OCI-LY7 (cell line): ENCODE data around the gene DPEP3. TPM values are rescaled to one million over a fixed set of nuclear protein-coding genes. Genes with fewer than 3 reads are reported as not detected.
"Not testable (repeated sequence)": the region's sequence is repeated elsewhere in the genome, so short reads cannot be mapped to it uniquely, and the experiment has no call there.

Experiments used
- BruUV-seq: library from RNA; stranded (reverse); fragments of 400-500 nt; replicated peaks from 2 replicates; lab custom pipeline; 2021; lab: Mats Ljungman, UMichigan
- CTCF ChIA-PET: fragments of 300-600 bp; sonication (Branson Sonifier 250); formaldehyde crosslinking; loops from one replicate; lab custom pipeline; 2022; ENCODE audit warnings: antibody characterized with exemption; ENCODE audit not compliant: unreplicated experiment; lab: Charles Lee
- POLR2A ChIA-PET: fragments of 300-600 bp; sonication (Branson Sonifier 250); formaldehyde crosslinking; loops from one replicate; lab custom pipeline; 2022; ENCODE audit warnings: antibody characterized with exemption; lab: Charles Lee
- DNase-seq: peaks from one replicate; pipeline ENCODE4 v3.0.0-alpha.2; 2015; ENCODE audit warnings: low spot score
- H2AFZ ChIP-seq: fragments of 200-600 bp; sonication (generic), shearing (Covaris generic); 2 replicates; pipeline ENCODE4 v1.6.1; 2014; ENCODE audit warnings: mild to moderate bottlenecking, antibody characterized with exemption, low read length, moderate library complexity
- H3K27ac ChIP-seq: fragments of 200-600 bp; sonication (generic); 2 replicates; pipeline ENCODE4 v1.5.1; 2014; ENCODE audit warnings: mixed run types, low read depth, mild to moderate bottlenecking, moderate library complexity, low read length, inconsistent platforms; ENCODE audit not compliant: poor library complexity, severe bottlenecking
- H3K36me3 ChIP-seq: fragments of 200-600 bp; sonication (generic); 2 replicates; pipeline ENCODE4 v1.6.1; 2014; ENCODE audit warnings: mild to moderate bottlenecking, antibody characterized with exemption, low read length, moderate library complexity, mixed read lengths; ENCODE audit not compliant: insufficient read depth
- H3K4me1 ChIP-seq: fragments of 200-600 bp; sonication (generic); 2 replicates; pipeline ENCODE4 v1.5.1; 2014; ENCODE audit warnings: mild to moderate bottlenecking, low read length; ENCODE audit not compliant: insufficient read depth, poor library complexity, severe bottlenecking
- H3K4me2 ChIP-seq: fragments of 200-600 bp; sonication (generic); 2 replicates; pipeline ENCODE4 v1.6.1; 2014; ENCODE audit warnings: mild to moderate bottlenecking, low read length
- H3K4me3 ChIP-seq: fragments of 200-600 bp; sonication (generic); 2 replicates; pipeline ENCODE4 v1.5.1; 2014; ENCODE audit warnings: mild to moderate bottlenecking, low read depth, low read length; ENCODE audit not compliant: poor library complexity, severe bottlenecking
- H3K79me2 ChIP-seq: fragments of 200-600 bp; sonication (generic); 2 replicates; pipeline ENCODE4 v1.6.1; 2016; ENCODE audit warnings: low read depth, mild to moderate bottlenecking, low read length, moderate library complexity, mixed read lengths; ENCODE audit not compliant: insufficient read depth
- H3K9me2 ChIP-seq: fragments of 200-600 bp; sonication (generic); 2 replicates; pipeline ENCODE4 v1.6.1; 2016; ENCODE audit warnings: mild to moderate bottlenecking, low read length, mixed read lengths; ENCODE audit not compliant: insufficient read depth
- H3K9me3 ChIP-seq: fragments of 200-600 bp; sonication (generic); 2 replicates; pipeline ENCODE4 v1.6.1; 2014; ENCODE audit warnings: mild to moderate bottlenecking, mixed run types, low read length, mixed read lengths
- H4K20me1 ChIP-seq: fragments of 200-600 bp; sonication (generic); 2 replicates; pipeline ENCODE4 v1.6.1; 2014; ENCODE audit warnings: mild to moderate bottlenecking, antibody characterized with exemption, low read length, moderate library complexity, mixed read lengths; ENCODE audit not compliant: insufficient read depth
- EZH2phosphoT487 ChIP-seq: fragments of 200-600 bp; sonication (generic); IDR thresholded peaks from 2 replicates; pipeline ENCODE4 v1.6.1; 2018; ENCODE audit warnings: low read depth, borderline replicate concordance, mild to moderate bottlenecking, mixed run types, antibody characterized with exemption, low read length, moderate library complexity, mixed read lengths
- intact Hi-C: fragments of 100-400 bp; cut with micrococcal nuclease; formaldehyde crosslinking; loops from one replicate; pipeline ENCODE4 v1.10.0; 2022; ENCODE audit not compliant: unreplicated experiment
- total RNA-seq, 2 experiments: library from RNA; depleted of rRNA in 1 of 2; stranded (reverse); fragments of >200 nt in 1 of 2; shearing (Covaris generic) in 1 of 2; gene quantifications; 2 replicates each; pipeline ENCODE4 v1.2.3, GENCODE V29; 2014 to 2022
- TF ChIP-seq, protein P1 (sequence below): fragments of 200-600 bp; sonication (generic); conservative IDR thresholded peaks from 2 replicates; pipeline ENCODE4 v1.5.1; 2014; ENCODE audit warnings: mild to moderate bottlenecking, antibody characterized with exemption, low read length, moderate library complexity, mixed read lengths

The DPEP3 gene
- total RNA-seq, 2 experiments from 2014 or later = not detected

DNA sequence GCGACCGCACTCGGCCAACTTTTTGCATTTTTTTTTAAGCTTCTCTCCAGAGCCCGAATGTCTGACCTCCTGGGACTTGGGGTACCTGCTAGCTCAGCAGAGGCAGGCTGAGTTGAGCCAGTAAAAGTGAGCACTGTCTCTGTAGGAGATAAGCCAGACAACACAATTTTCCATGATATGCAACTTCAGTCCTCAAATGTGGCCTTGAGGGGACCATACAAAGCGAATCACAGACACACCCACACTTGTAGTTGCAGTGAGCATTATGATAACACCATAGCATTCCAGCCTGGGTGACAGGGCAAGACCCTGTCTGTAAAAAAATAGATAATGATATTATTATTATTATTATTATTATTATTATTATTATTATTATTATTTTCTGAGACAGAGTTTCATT lies 16.4 kb upstream of the DPEP3 start:
- H3K9me2 ChIP-seq = no peaks in the 10 kb centered on the region
- no TSS peak for BruUV-seq
- H3K79me2 ChIP-seq = no peaks in the 10 kb centered on the region
- ChIA-PET POLR2A (interaction anchor here (0.7 kb wide), 1 partner anchor 73 kb away, joined by 3 read pairs; no protein-coding TSS in a partner anchor), CTCF (no interaction called here)
- peaks cover 35% of the 10 kb centered on the region for H3K4me1 ChIP-seq
- H3K27ac ChIP-seq = no peak overlapping the region
- no peak overlapping the region for H2AFZ ChIP-seq
- no peaks in the 10 kb centered on the region for H4K20me1 ChIP-seq
- no peaks in the 10 kb centered on the region for H3K9me3 ChIP-seq
- H3K4me2 ChIP-seq = no peak overlapping the region
- no peaks in the 10 kb centered on the region for H3K36me3 ChIP-seq
- no peak for DNase-seq
- H3K4me3 ChIP-seq = no peak overlapping the region
- TF ChIP-seq EZH2phosphoT487 = no peak
- TF ChIP-seq, protein P1, sequence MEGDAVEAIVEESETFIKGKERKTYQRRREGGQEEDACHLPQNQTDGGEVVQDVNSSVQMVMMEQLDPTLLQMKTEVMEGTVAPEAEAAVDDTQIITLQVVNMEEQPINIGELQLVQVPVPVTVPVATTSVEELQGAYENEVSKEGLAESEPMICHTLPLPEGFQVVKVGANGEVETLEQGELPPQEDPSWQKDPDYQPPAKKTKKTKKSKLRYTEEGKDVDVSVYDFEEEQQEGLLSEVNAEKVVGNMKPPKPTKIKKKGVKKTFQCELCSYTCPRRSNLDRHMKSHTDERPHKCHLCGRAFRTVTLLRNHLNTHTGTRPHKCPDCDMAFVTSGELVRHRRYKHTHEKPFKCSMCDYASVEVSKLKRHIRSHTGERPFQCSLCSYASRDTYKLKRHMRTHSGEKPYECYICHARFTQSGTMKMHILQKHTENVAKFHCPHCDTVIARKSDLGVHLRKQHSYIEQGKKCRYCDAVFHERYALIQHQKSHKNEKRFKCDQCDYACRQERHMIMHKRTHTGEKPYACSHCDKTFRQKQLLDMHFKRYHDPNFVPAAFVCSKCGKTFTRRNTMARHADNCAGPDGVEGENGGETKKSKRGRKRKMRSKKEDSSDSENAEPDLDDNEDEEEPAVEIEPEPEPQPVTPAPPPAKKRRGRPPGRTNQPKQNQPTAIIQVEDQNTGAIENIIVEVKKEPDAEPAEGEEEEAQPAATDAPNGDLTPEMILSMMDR = no peak
- intact Hi-C loops = no loop called here

DNA sequence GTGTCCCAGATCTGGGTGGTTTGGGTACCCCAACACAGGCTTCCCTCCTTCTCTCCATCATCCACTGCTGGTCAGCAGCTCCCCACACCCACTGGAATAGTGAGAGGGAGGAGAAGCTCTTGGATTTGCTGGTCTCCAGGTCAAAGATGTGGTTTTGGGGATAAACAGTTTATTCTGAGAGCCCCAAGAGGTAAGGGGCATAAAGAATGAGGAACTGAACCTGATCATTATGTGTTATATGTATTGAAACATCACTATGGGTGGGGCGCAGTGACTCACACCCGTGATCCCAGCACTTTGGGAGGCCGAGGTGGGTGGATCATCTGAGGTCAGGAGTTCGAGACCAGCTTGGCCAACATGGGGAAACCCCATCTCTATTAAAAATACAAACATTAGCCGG lies 15.1 kb upstream of the DPEP3 start:
- no peaks in the 10 kb centered on the region for H3K36me3 ChIP-seq
- TF ChIP-seq, protein P1 = no peak
- TF ChIP-seq EZH2phosphoT487 = no peak
- H3K4me1 ChIP-seq = peaks cover 31% of the 10 kb centered on the region
- BruUV-seq = no TSS peak
- DNase-seq = no peak
- H3K9me2 ChIP-seq = no peaks in the 10 kb centered on the region
- no peaks in the 10 kb centered on the region for H4K20me1 ChIP-seq
- intact Hi-C loops = no loop called here
- POLR2A ChIA-PET = interaction anchor here (0.7 kb wide), 1 partner anchor 315 kb away, joined by 3 read pairs; the partner anchor contains the start of genes PRMT7 and SLC7A6OS
- H3K4me2 ChIP-seq = no peak overlapping the region
- H2AFZ ChIP-seq = no peak overlapping the region
- no peaks in the 10 kb centered on the region for H3K79me2 ChIP-seq
- CTCF ChIA-PET = no interaction called here
- H3K4me3 ChIP-seq = no peak overlapping the region
- no peaks in the 10 kb centered on the region for H3K9me3 ChIP-seq
- no peak overlapping the region for H3K27ac ChIP-seq

DNA sequence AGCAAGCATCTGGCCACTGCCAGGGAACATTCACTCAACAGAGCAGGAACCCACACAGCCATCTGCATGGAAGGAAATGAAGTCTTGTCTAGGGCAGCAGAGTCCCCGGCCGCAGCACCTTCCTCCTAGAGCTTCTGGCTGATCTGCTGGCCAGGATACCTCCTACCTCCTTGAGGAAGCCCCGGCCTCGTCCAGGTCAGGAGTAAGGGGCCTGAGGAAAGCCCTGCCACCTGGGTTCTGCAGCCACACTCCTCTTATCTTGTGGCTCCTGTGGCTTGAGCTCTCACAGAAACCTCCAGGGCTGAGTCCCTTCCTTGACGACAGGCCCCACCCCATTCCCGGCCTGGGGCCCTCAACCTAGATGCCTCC lies 13.7 kb upstream of the DPEP3 start:
- DNase-seq, H3K4me3 ChIP-seq, H3K9me3 ChIP-seq, H3K27ac ChIP-seq, H3K79me2 ChIP-seq, intact Hi-C loops, BruUV-seq, H3K36me3 ChIP-seq, H4K20me1 ChIP-seq, H3K9me2 ChIP-seq: not testable (repeated sequence)
- CTCF ChIA-PET = interaction anchor here (0.6 to 1.2 kb wide), 3 partner anchors 11 to 80 kb away, joined by 3 to 5 read pairs (median 3); no protein-coding TSS in a partner anchor
- Histone ChIP-seq H3K4me2 (peak overlapping the region; percentile 64; the same call in 1 of the 2 replicates), H3K4me1 (peaks cover 17% of the 10 kb centered on the region), H2AFZ (peak overlapping the region; percentile 87; the same call in 1 of the 2 replicates)
- POLR2A ChIA-PET = interaction anchor here (0.7 to 0.9 kb wide), 2 partner anchors 11 to 47 kb away, joined by 3 to 6 read pairs; no protein-coding TSS in a partner anchor
